Fibroblast of peridontal ligament (primary cell): Measurements from ENCODE around the gene SEC22B.
A peak's percentile ranks its signal among the peaks of the same experiment; 100 is the strongest.
"Not testable (repeated sequence)": the region's sequence is repeated elsewhere in the genome, so short reads cannot be mapped to it uniquely, and the experiment has no call there.

Experiments
- DNase-seq: peaks from one replicate; pipeline ENCODE4 v3.0.0-alpha.2; 2010; ENCODE audit errors: extremely low read depth

The SEC22B gene

GRCh38 chr1:120116094-120116493 is 60.2 kb downstream of the SEC22B start:
- peak; percentile 78 for DNase-seq

DNA sequence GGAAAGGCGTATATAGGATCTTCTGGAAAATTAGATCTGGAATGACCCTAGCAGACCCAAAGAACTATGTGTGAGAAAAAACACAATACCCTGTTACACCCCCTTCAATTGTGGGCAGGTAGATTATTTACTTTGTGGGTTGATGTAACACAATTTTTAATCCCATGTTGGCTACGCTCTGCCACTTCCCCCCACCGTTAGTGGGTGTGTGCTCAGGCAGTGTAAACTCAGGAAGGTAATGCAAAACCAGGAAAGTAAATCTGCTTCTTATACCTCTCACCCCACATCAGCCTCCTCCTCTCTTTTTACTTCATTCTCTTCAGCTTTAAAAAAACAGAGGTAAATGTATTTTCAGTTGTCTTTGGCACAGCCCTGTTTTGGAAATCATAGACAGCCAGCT is 63.2 kb downstream of the SEC22B start:
- not testable (repeated sequence) for DNase-seq

DNA sequence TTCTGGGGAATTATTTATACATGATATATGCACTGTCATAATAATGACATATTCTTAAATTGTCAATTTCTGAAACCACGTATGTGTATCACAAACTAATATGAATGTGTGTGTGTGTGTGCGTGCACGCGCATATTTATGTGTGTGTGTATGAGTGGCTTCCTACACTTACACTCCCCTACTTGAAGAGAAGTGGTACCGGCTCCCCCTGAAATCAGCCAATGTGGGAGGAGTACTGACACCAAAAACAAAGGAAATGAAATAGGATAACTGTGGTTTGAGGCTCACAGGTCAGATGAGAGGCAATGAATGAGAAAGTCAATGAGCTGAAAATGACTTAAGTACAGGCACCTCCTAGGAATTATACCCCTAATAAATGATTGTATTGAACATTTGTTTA is 64.1 kb downstream of the SEC22B start:
- DNase-seq = not testable (repeated sequence)

GRCh38 chr1:120111771-120112170 is 64.5 kb downstream of the SEC22B start:
- not testable (repeated sequence) for DNase-seq

DNA sequence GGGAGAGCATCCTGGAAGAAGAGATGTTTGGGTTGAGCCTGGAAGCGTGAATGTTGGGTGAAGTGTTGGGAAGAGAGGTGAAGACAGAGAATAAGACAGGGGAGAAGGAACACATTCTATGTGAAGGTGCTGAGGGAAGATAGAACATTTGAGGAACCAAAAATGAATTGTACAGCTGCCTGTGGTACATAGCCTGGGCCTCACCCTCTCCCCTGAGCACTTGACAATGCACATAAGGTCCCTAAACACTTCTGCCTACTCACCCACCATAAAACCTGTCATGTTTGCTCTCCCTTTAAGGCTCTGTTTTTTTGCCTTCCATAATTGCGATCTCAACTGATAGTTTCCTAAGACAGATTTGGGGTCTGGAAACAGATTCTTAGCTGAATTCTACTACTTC is 65.3 kb downstream of the SEC22B start:
- DNase-seq = not testable (repeated sequence)

GRCh38 chr1:120109656-120110055 is 66.7 kb downstream of the SEC22B start:
- not testable (repeated sequence) for DNase-seq

DNA sequence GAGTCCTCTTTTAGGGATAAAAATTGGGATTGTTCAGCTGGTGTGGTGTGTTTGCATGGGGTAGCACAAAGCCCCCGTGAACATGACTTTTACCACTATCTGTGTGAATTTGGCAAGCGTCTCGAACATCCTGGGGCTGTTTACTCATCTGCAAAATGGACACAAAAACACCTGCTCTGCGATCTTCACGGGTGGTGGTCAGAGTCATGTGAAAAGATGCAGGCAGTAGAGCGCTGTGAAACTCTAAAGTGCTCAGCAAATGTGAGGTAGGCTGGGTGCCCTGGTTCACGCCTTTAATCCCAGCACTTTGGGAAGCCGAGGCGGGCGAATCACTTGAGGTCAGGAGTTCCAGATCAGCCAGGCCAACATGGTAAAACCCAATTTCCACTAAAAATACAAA is 67.1 kb downstream of the SEC22B start:
- not testable (repeated sequence) for DNase-seq

DNA sequence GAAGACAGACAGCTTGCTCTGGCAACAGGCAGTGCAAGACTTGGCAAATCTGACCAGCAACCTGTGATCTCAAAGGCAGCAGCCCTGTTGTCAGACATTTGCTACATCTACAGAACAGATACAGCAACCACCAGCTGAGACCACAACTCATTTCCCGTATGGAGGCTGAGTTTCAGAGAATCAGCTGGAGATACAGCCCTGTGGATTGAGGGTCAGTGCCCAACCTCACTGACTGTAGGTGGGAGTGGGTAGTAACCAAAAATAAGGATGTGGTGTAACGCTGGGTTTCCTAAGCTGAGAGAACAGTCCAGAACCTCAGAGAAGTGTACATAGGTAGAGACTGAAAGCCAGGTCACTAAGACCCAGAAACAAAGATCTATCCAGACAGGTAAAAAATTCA is 71.0 kb downstream of the SEC22B start:
- DNase-seq = not testable (repeated sequence)

DNA sequence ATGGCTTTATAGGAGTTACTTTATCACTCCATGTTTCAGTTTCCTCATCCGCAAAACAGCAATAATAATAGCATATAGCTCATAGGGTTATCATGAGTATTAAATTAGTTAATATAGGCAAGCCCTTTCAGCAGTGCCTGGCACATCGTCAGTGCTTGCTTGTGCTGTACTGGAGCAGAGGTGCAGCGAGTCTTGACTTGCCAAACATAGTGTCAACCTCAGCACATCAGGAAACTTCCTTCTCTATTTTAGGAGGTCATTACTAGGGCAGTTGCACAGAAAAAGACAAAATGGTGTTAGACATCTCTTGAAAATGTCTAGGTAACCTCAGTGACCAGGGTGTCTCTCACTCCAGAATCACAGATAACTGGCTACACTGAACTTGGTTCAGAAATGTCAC is 72.6 kb downstream of the SEC22B start:
- not testable (repeated sequence) for DNase-seq

GRCh38 chr1:120101593-120101992 is 74.7 kb downstream of the SEC22B start:
- DNase-seq = not testable (repeated sequence)
